Right lobe of liver (tissue), 4 donors: ENCODE measurements around the gene THRA.

Experiments used
- POLR2A ChIP-seq: fragments of 450-650 bp; IDR thresholded peaks from one replicate; pipeline ENCODE4 v1.6.1; 2017; ENCODE audit warnings: antibody characterized with exemption, mild to moderate bottlenecking
- TF ChIP-seq, protein P1 (sequence below), 4 donors: fragments of 200-600 bp in 3 of 4; fragments of 450-650 bp in 1 of 4; IDR thresholded peaks; one replicate each; pipeline versions ENCODE4 v1.5.1 to v1.8.0; 2016 to 2022; ENCODE audit warnings: antibody characterized with exemption in 4 of 4, mild to moderate bottlenecking in 2 of 4
- donor health status: DM: no; HTN: no; CAD: no.
- donor health status: DM: no; HTN: no; CAD: no.
- donor health status: DM: no; HTN: yes; CAD: no.

DNA sequence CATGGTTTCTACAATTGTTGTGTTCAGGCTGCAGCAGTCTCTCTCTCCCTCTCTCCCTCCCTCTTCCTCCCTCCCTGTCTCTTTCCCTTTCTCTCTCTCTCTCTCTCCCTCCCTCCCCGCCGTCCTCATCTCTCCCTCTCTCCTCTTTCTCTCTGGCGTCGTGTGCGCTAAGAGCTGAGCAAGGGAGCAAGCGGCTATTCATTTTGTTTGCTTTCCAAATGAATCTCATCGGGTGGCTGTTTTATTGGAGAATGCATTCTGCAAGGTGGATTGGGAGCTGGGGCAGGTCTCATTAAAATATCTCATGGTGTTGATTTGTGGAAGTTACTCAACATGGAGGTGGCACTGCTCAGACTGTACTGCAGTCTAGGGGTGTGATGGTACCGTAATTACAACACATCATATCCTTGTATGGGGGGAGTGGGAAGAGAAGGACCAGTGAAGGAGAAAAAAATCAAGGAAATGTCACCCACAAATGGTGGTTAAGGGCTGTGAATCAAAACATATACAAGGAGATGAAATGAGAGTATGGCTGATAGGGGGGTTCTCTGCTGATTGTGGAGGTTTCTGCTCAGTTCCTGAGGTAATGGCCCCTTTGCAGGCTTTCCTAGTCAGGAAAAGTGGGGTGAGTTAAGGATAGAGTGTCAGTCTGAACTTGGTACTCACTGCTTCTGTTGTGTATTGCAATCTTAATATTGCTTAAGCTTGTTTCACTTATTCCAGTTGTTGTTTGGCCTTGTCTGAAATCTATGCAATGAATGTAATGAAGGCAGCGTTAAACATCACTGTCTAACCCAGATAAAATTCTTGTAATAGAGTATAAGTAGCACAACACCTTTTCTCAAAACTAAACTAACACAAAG lies 61.7 kb downstream of the THRA start:
- TF ChIP-seq, protein P1, sequence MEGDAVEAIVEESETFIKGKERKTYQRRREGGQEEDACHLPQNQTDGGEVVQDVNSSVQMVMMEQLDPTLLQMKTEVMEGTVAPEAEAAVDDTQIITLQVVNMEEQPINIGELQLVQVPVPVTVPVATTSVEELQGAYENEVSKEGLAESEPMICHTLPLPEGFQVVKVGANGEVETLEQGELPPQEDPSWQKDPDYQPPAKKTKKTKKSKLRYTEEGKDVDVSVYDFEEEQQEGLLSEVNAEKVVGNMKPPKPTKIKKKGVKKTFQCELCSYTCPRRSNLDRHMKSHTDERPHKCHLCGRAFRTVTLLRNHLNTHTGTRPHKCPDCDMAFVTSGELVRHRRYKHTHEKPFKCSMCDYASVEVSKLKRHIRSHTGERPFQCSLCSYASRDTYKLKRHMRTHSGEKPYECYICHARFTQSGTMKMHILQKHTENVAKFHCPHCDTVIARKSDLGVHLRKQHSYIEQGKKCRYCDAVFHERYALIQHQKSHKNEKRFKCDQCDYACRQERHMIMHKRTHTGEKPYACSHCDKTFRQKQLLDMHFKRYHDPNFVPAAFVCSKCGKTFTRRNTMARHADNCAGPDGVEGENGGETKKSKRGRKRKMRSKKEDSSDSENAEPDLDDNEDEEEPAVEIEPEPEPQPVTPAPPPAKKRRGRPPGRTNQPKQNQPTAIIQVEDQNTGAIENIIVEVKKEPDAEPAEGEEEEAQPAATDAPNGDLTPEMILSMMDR (IDR thresholded peaks at IDR 0.05), result no peak
- TF ChIP-seq POLR2A, result no peak
